IPS-11a (cell line): ENCODE measurements around the gene THSD4.

Experiments
- H3K4me3 ChIP-seq: one replicate; pipeline ENCODE4 v1.5.1; 2013; ENCODE audit warnings: low read depth, low read length, control low read depth

THSD4 gene

DNA sequence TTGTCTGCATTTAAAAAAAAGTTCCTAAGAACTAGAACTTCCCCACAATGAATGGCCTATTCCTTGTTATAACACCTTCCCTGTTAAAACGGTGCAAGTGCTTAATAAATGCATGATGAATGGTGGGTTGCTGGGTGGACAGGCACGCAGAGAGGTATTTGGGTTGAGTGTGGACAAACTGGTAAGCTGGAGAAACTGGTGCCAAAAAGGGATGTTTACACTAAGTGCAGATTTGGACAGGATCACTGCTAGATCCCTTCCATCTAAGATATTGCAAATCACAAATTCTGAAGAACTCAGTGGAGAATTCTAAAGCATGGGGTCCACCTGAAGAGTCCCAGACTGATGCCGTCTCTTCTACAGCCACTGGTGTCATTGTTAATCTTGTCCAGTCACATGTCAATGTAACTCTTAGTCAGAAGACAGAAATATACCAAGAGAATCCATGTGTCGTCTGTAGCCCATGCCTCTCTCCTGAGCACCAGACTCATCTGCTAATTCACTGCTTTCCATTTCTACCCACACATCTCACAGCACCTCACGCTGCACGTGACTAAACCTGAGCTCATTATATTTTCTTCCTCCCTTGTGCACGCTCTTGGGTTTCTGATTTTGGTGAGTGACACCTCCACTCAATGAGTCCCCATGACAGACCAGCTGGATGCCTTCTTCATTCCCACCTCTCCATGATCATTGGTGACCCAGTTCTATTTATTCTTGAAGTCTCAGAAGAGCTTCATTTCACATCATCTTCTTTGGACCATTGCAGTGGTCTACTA, 328.9 kb downstream of the THSD4 start:
- H3K4me3 ChIP-seq: no peak overlapping the region

DNA sequence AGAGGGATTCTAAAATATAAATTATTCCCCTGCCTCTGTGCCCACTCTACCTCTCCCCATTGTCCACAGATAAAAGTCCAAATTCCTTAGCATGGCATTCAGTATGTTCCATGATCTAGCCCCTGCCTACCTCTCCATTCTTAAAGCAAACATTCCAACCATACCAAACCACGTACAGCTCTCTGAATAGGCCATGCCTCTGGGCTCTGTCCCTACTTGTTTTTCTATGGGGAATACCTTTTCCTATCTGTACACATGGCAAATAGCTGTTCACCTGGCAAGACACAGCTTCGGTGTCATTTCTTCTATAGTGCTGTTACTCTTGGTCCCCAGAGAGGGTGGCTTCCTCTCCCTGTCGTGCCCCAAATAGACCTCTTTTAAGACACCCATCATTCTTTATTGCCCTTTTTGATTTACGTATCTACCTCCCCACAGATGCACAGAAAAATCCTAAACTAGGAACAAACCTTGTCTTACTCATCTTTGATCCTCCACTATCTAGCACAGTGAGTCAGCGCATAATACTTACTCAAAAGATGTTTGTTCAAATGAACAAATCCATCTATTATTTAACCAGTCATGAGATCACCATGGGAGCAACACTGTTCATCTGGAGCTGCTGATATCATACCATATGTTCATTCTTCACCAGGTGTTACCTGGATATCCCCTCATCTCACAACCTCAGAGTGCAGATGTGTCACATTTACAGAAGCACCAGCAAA, 329.8 kb downstream of the THSD4 start:
- H3K4me3 ChIP-seq: no peak overlapping the region

DNA sequence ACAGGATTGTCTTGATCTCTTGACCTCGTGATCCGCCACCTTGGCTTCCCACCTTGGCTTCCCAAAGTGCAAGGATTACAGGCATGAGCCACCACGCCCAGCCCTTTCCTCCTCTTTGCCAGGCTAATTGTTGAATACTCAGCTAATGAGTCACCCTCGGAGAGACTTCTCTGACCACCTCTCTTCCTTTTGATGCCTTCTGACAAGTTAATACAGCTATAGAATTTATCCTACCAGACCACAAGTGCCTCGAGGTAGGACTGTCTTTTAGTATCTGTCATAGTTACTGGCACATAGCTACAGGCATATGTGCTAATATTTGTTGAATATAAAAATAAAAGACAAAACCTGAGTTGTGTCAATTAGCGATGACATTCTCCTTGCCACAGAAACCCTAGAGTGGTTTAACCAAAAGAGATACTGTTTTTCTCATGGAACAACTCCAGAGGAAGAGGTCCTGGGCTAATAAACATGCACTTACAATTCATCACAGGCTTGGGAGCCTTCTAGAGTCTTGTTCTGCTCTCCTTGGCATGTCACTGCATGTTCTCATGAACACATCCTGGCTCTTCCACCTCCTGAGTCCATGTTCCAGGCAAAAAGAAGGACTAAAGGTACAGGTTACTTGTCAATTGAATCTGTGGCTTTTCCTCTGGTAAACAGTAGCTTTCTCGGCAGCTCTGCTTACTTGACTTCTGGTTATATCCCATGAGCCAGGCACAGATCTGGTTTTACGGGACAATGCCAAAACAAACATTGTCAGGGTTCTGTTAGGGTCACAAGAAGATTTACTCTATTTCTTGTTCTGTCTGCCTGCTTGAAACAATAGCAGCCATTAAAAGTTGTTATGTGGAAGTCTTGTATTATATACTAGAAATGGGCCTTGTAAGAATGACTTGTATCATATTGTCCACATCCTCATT, 332.3 kb downstream of the THSD4 start:
- no peak overlapping the region for H3K4me3 ChIP-seq

DNA sequence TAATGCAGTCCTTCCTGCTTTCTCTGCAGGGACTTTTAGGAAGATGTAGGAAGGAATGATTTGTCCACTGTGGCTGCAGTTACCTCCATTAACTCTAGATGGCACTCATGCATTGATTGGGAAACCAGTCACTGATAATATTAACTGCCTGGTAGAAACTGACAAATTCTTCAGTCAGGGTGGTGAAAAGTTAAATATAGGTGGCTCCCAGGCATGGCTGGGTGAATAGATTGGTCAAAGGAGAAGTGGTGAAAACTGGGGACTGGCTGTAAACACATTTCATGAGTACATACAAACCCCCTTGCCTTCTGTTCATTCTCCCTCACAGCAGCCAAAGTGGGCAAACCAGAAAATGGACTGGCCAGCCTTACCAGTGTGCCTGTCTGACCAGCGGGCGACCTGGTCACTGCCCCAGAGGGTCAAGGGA, 333.4 kb downstream of the THSD4 start:
- no peak overlapping the region for H3K4me3 ChIP-seq

DNA sequence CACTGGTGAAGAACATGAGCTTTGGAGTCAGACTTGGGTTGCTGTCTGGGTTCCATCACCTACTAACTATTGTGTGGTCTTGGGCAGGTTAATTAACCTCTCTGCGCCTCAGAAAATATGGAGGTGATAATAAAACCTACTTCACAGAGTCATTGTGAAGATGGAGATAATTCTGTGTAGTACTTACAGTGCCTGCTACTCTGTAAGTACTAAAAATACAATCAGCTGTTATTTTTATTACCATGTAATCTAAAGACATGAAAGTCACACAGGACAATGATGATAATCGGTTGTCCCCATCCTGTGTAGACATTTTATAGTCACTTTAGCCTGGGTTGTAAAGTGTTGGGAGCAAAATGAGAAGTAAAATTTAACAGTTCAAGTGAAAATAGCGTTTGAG, 334.1 kb downstream of the THSD4 start:
- no peak overlapping the region for H3K4me3 ChIP-seq

DNA sequence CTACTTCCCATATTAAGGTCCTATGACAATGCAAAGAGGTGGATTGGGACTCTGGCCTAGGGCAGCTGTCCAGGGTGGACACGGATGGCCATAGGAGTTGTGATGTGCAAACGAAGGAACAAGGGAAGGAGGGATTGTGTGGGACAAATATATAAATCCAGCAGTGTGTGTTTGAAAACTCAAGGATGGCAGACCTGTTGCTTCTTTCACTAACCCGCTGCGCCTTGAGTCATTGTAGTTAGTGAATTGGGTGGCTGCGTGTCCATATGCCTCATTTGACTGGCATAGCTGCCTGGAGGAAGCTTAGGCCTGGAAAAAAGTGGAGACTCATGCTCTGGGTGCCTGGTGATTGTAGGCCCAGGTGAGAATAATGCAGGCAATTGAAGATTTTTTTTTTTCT, 334.7 kb downstream of the THSD4 start:
- no peak overlapping the region for H3K4me3 ChIP-seq

DNA sequence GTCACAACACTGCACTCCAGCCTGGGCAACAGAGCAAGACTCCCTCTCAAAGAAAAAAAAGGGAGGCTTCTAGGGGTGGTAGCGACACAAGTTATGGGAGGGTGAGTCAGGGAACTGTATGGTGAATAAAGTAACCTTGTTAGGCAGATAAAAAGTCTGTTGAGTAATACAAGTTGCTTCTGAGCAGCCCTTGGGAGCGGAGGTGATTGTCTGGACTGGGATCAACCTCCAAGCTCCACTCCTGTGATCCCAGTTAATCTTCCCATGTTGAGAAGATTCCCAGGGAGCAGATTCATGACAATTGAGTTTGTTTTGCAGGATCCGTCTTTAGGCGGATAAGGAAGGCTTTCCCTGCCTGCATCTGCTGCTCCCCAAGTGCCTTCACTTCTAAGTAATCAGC, 335.9 kb downstream of the THSD4 start:
- no peak overlapping the region for H3K4me3 ChIP-seq

DNA sequence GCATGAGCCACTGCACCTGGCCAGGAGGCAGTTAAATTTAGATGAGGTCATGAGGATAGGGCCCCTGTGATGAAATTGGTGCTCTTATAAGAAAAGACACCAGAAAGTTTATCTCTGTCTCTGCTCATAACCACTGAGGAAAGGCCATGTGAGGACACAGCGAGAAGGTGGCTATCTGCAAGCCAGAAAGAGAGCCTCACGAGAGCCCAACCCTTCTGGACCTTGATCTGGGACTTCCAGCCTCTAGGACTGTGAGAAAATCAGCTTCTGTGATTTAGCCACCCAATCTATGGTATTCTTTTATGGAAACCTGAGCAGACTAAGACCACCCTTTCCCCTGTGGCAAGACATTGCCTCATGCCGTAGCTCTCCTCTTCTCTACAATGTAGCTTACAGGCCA, 337.6 kb downstream of the THSD4 start:
- no peak overlapping the region for H3K4me3 ChIP-seq

DNA sequence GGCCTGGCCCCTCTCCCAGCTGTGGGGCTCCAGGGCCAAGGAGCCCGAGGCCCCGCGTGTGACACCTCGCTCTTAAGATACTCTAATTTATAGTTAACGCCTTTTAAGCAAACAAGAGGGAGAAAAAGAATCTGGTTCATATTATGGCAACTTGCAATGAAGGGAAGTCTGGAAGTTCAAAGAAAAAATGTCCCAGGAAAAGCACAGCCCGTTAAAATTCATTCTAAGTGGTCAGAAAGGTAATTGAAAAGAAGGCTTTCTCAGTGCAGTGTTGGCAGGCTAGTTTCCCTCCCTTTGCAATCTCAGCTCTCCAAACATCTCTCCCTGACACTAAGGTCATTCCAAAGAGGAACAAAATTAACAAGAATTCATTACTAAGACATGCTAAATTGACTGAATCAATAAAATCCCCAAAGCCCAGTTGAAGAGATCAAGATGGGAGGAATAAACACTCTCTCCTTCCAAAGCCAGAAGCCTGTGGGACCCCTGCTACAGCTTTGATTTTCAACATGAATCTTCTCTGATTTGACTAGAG, 339.3 kb downstream of the THSD4 start:
- H3K4me3 ChIP-seq: no peak overlapping the region

DNA sequence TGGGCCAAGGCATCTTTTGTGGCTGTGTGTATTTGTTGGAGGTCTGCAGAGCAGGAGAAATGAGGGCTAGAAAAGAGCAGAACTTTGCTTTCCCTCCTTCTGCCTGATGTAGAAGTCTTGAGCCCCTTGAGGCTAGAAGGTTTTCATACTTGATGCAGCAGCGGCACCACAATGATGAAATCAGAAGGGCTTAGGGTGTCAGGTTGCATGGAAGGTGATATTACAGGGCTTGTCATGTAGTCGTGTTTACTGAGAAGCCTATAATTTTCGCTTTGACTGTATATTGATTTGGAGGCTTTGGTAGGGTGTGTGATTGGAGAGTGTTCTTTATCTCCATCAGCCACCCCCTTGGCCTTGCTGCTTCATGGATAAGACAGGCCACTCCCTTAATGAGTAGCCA, 339.8 kb downstream of the THSD4 start:
- H3K4me3 ChIP-seq: no peak overlapping the region

DNA sequence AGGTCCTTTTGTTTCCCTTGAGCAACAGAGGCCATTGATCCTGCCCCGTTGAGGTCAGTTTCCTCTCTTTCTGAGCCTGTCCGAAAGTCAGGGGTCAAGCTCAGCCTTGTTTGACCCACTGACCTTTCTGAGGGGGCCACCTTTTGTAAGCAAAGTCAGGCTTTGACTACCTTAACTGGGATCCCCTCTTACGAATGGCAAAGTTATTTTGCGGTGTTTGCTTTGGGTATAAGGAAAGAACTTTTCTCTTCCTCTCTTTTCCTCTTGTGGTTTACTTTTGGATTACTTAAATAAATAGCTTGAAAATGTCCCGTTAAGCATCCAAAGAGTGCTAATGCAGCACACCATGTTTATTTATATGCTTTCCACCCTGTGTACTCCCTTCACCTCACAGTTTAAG, 340.6 kb downstream of the THSD4 start:
- H3K4me3 ChIP-seq: no peak overlapping the region

DNA sequence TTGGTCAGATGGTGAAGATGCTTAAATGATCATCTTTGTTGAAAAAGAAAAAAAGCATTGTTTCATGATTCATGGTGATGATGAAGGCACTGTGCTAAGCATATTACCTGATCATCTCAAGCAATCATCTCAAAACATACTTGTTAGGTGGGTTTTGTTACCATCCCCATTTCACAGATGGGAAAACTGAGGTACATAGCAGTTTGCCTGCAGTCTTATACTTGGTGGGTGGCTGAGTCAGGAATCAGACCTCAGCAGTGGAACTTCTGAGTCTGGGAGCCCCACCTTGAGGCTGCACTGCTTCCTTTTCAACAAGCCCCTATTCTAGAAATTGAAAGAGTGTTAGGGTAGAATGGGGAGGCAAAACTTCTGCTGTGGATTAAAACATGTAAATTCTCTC, 341.1 kb downstream of the THSD4 start:
- no peak overlapping the region for H3K4me3 ChIP-seq

DNA sequence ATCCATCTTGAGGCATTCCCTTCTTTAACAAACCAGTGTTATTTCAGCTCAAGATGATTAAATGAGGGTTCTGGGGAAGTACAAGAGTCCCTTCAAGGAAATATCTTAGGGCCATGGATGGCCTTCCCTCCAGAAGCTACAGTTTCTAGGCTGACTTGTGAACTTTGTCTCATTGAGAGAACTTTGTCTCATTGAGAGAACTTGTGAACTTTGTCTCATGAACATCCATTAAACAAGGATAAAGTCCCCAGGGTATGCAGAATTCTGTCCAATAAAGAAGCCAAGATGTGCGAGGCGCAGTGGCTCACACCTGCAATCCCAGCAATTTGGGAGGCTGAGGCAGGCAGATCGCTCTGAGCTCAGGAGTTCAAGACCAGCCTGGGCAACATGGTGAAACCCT, 341.5 kb downstream of the THSD4 start:
- no peak overlapping the region for H3K4me3 ChIP-seq

DNA sequence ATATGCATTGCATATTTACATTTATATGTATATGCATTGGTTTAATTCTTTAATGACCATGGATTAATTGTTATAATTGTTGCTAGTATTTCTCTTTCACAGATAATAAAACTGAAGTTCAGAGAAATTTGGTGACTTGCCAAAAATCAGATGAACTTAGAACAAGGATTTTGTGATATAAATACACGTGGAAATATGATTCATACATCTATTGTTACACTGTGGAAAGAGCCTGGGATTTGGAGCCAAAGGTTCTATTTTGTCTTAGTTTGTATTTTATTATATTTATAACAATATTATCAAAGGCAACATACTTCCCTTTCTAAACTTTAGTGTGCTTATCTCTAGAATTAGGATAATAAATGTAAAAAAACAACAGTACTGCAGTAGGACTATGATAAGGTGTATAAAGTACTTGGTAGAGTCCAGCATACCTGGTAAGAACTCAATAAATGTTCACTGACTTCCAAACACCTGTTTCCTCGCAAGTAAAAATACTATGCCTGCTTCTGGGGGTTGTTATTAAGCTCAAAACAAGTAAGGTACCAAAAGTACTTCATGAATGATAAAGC, 342.9 kb downstream of the THSD4 start:
- no peak overlapping the region for H3K4me3 ChIP-seq

DNA sequence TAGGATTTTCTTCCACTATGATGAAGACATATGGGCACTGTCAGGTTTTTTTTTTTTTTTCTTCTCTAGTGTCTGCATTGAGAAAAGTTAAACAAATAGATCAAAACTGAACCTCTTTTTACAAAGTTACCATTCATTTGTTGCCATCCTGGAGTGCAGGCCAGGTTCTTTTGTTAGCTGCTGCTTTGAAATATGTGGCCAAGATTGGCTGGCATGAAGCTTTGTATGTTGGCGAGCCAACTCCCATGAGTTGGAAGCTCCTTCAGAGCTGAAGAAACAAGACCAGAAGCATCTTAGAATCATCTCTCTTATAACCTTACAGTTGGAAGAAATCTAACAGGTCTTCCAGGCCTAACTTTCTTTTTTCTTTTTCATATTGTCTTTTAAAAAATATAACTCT, 346.5 kb downstream of the THSD4 start:
- no peak overlapping the region for H3K4me3 ChIP-seq

DNA sequence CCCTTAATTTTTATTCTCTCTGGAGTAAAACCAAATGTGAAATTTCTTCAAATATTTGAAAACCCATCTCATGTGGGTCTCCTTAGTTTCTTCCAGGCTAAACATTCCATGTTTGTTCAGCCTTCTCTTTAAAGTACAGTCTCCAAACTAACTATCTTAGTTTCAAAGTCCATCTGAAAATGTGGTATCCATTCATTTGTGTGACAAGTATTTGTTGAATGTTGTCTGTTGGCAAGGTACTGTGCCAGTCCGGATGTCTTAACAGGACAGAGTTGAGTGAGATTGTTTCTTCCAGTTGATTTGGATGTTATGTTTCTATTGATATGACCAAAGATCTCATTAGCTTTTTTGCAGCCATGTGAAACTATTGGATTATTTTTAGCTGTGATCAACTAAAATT, 347.4 kb downstream of the THSD4 start:
- H3K4me3 ChIP-seq: no peak overlapping the region

DNA sequence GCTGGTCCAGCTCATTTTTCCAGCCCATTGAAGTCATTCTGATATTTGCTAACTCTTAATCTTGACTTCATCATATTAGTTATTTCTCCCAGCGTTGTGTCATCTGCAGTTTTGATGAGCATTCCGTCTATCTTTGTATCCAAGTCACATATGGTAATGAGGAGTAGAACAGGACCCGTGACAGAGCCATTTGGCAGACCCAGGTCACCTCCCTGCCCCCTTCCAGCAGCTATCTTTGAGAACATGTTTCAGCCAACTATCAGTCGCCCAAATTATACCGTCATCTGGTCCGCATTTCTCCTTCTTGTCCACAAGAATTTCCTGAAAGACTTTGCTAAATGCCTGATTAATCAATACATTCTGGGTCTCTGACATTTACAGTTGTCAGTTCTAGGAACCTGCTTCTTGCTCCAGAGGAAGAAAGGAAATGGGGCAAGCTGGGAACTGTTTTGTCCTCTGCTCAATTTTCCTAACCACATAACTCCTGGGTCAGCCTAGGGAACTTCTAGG, 347.9 kb downstream of the THSD4 start:
- no peak overlapping the region for H3K4me3 ChIP-seq

DNA sequence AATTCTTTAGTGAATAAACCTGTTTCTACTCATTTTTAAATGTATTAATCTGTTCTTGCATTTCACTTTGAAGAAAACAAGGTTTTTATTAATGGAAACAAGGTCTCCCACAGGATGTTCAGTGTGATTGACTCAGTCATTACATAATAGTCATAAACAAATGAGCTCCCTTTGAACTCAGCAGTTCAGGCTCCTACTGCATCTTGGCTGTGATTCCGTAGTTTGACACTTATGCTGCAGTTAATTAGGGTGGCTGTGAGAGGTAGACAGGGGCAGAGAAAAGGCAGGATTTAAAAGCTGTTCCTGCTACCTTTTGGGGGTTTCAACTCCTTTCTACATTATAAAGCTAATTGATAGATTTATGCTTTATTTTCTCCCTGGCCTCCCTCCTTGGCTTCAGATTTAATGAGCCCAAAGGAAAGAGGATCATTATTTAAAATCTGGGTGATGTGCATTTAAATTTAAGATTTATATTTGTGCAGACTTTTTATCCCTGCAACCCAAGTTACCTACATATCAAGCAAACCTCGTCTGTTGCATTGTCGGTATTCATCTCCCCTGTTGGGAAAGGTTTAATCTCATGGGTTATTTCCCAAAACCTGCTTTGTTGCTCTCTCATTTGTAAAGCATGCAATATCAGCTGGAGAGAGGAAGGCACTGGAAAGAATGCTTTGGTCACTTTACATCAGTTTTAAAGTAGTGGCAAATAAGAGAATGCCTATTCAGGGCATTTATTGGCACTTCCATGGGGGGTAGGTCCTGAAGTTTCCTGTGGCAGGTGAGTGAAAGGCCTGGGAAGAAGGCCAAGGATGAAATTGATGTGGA, 350.1 kb downstream of the THSD4 start:
- H3K4me3 ChIP-seq: no peak overlapping the region

DNA sequence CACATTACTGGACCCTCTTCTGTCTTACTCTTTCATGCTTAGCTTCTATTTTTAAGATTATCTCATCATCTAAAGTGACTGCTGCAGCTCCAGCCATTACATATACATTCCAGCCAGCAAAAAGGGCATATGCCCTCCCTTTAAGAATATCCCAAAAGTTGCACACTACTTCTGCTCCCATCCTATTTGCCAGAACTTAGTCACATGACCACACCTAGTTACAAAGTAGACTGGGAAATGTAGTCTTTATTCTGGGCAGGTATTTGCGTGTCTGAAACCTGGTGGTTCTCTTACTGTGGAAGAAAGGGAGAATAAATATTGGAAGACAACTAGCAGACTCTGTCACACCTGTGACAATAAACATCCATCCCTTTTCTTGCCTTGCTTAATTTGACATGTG, 353.4 kb downstream of the THSD4 start:
- no peak overlapping the region for H3K4me3 ChIP-seq

DNA sequence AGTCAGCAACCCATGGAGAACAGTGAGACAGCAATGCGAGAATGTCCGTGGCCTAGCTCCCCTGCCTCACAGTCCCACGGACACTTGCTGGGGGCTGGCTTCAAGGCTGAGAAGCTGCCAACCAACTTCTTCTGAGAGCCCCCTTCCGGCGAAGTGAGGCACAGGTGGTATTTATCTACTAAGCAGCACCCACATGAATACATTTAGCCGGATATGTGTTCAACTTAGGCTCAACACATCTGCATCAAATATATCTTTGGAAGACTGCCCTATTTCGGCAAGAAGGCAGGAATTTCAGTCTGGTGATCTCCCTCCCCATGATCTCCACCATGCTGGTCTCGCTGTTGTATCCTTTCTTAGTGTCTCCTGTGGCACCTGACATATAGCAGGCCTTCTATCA, 354.1 kb downstream of the THSD4 start:
- H3K4me3 ChIP-seq: no peak overlapping the region
